CD14-positive monocyte (primary cell): ENCODE results near the gene SASH3. TPM values are rescaled to one million over a fixed set of nuclear protein-coding genes. Genes with fewer than 3 reads are reported as not detected.
A peak's percentile ranks its signal among the peaks of the same experiment; 100 is the strongest.

Experiments
- DNase-seq, 3 donors: peaks; one replicate each; pipeline ENCODE4 v3.0.0-alpha.2; 2011 to 2022
- H2AFZ ChIP-seq: 2 replicates; pipeline ENCODE4 v1.6.0; 2012; ENCODE audit warnings: mild to moderate bottlenecking, low read depth, low read length, inconsistent platforms; ENCODE audit not compliant: insufficient read depth, poor library complexity, severe bottlenecking
- H3K27ac ChIP-seq, 2 donors: 1 replicate in 1 of 2; 2 replicates in 1 of 2; pipeline ENCODE4 v1.5.1; 2012 to 2013; ENCODE audit warnings: low read length in 2 of 2, control low read depth in 1 of 2, inconsistent platforms in 1 of 2, low read depth in 1 of 2, mild to moderate bottlenecking in 1 of 2
- H3K27me3 ChIP-seq, 2 donors: one replicate each; pipeline versions ENCODE4 v1.6.0 to v1.6.1; 2011 to 2013; ENCODE audit warnings: low read length in 2 of 2; ENCODE audit not compliant: control insufficient read depth in 2 of 2, insufficient read depth in 2 of 2
- H3K36me3 ChIP-seq, 2 donors: replicated peaks in 1 of 2; 1 replicate in 1 of 2; 2 replicates in 1 of 2; pipeline versions ENCODE4 v1.5.1 to v1.6.1; 2012 to 2013; ENCODE audit warnings: low read length in 2 of 2, control low read depth in 1 of 2, inconsistent platforms in 1 of 2, mild to moderate bottlenecking in 1 of 2; ENCODE audit not compliant: insufficient read depth in 2 of 2, control insufficient read depth in 1 of 2
- H3K4me1 ChIP-seq, 2 donors: 1 replicate in 1 of 2; 2 replicates in 1 of 2; pipeline versions ENCODE4 v1.5.1 to v1.6.1; 2012 to 2013; ENCODE audit warnings: low read length in 2 of 2, control low read depth in 1 of 2, inconsistent platforms in 1 of 2, mild to moderate bottlenecking in 1 of 2, moderate library complexity in 1 of 2; ENCODE audit not compliant: insufficient read depth in 2 of 2, control insufficient read depth in 1 of 2
- H3K4me2 ChIP-seq: replicated peaks from 2 replicates; pipeline ENCODE3; 2012; ENCODE audit warnings: low read length, moderate library complexity, mild to moderate bottlenecking; ENCODE audit not compliant: poor library complexity, severe bottlenecking; ENCODE audit errors: extremely low read depth
- H3K4me3 ChIP-seq, 3 experiments: fragments of 200-600 bp in 1 of 3; sonication (generic) in 1 of 3; replicated peaks in 1 of 3; 1 replicate in 2 of 3; 2 replicates in 1 of 3; pipeline ENCODE4 v1.5.1; 2011 to 2013; ENCODE audit warnings: low read length in 3 of 3, mild to moderate bottlenecking in 3 of 3, control low read depth in 2 of 3, low read depth in 2 of 3, inconsistent platforms in 1 of 3, moderate library complexity in 1 of 3
- H3K79me2 ChIP-seq: 2 replicates; pipeline ENCODE4 v1.6.0; 2012; ENCODE audit warnings: mild to moderate bottlenecking, control low read depth, inconsistent platforms, low read length, moderate library complexity; ENCODE audit not compliant: insufficient read depth
- H3K9ac ChIP-seq: 2 replicates; pipeline ENCODE4 v1.6.0; 2017; ENCODE audit warnings: low read length, mild to moderate bottlenecking; ENCODE audit not compliant: insufficient read depth, poor library complexity, severe bottlenecking
- H3K9me3 ChIP-seq, 2 donors: replicated peaks in 1 of 2; 1 replicate in 1 of 2; 2 replicates in 1 of 2; pipeline versions ENCODE4 v1.5.1 to v1.6.1; 2012 to 2013; ENCODE audit warnings: low read length in 2 of 2, control low read depth in 1 of 2; ENCODE audit not compliant: control insufficient read depth in 1 of 2, insufficient read depth in 1 of 2
- H4K20me1 ChIP-seq: 2 replicates; pipeline ENCODE4 v1.6.0; 2012; ENCODE audit warnings: mild to moderate bottlenecking, low read length, control low read depth, moderate library complexity; ENCODE audit not compliant: insufficient read depth
- H3K27ac Mint-ChIP-seq, 7 donors: one replicate each; pipeline ENCODE4 v1.8.0; 2020; ENCODE audit warnings: mild to moderate bottlenecking in 7 of 7, mixed read lengths in 7 of 7, moderate library complexity in 6 of 7, inconsistent platforms in 2 of 7
- H3K27me3 Mint-ChIP-seq, 3 donors: one replicate each; pipeline ENCODE4 v1.8.0; 2021 to 2022; ENCODE audit warnings: low read depth in 3 of 3, mild to moderate bottlenecking in 3 of 3, mixed read lengths in 3 of 3, moderate library complexity in 3 of 3, inconsistent platforms in 1 of 3
- H3K36me3 Mint-ChIP-seq, 2 donors: one replicate each; pipeline ENCODE4 v1.8.0; 2020; ENCODE audit warnings: mixed read lengths in 2 of 2, inconsistent platforms in 1 of 2, mild to moderate bottlenecking in 1 of 2
- H3K4me1 Mint-ChIP-seq: one replicate; pipeline ENCODE4 v1.8.0; 2020; ENCODE audit warnings: mild to moderate bottlenecking, mixed read lengths
- H3K4me3 Mint-ChIP-seq, 2 donors: one replicate each; pipeline ENCODE4 v1.8.0; 2020; ENCODE audit warnings: mild to moderate bottlenecking in 2 of 2, mixed read lengths in 2 of 2, moderate library complexity in 1 of 2
- H3K9me3 Mint-ChIP-seq, 7 donors: one replicate each; pipeline ENCODE4 v1.8.0; 2020 to 2022; ENCODE audit warnings: mixed read lengths in 7 of 7, mild to moderate bottlenecking in 6 of 7, moderate library complexity in 6 of 7, inconsistent platforms in 2 of 7
- WGBS: methylation state at CpG from one replicate; pipeline ENCODE4 v1.1.5; 2013; ENCODE audit warnings: missing lambda C conversion rate; ENCODE audit not compliant: insufficient coverage; 5-methylcytosine and 5-hydroxymethylcytosine counted together
- intact Hi-C, 2 donors: fragments of 100-400 bp; cut with micrococcal nuclease; formaldehyde crosslinking; loops; one replicate each; pipeline versions ENCODE4 v1.15.0 to v1.15.1; 2023
- polyA plus RNA-seq, 3 donors: library from polyadenylated mRNA; depleted of rRNA in 1 of 3; unstranded in 2 of 3; stranded (reverse) in 1 of 3; fragments of 300-500 nt in 2 of 3; fragments of >200 nt in 1 of 3; fragmentation: Illumina TruSeq in 2 of 3; gene quantifications; 1 replicate in 2 of 3; 2 replicates in 1 of 3; pipeline ENCODE4 v1.2.3, GENCODE V29; 2012 to 2021
- TF ChIP-seq, protein P1 (sequence below): fragments of 200-600 bp; IDR thresholded peaks from one replicate; pipeline ENCODE4 v1.8.0; 2022; ENCODE audit warnings: antibody characterized with exemption, mild to moderate bottlenecking

The SASH3 gene
- polyA plus RNA-seq, 3 donors, result 127 to 272 (median 179) TPM

DNA sequence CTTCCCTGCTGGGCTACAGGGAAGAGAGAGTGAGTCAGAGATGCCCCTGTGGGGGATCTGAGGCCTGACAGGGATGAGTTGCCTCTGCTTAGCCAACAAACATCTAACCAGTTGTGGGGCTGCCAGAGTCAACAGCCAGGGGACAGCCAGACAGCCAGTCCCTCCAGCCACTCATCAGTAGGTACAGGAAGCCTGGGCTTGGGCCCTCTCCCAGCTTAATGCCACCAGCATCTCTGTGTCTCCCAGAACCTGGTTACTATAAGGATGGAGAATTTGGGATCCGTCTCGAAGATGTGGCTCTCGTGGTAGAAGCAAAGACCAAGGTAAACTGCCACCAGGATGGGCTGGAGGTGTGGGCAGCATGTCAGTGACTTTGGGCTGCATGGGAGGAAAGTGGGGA is 17.3 kb upstream of the SASH3 start:
- Histone ChIP-seq H3K36me3 (no peaks in the 10 kb centered on the region), H3K9me3 (no peaks in the 10 kb centered on the region), H3K4me1 (peaks cover 44 to 47% of the 10 kb centered on the region in 2 donors), H3K9ac (no peak overlapping the region), H3K27me3 (no peaks in the 10 kb centered on the region), H3K4me3 (no peak overlapping the region), H3K27ac (no peak overlapping the region), H4K20me1 (no peaks in the 10 kb centered on the region), H3K79me2 (no peaks in the 10 kb centered on the region), H2AFZ (no peak overlapping the region), H3K4me2 (no peak overlapping the region)
- DNase-seq, result no peak
- 100% methylated on average over 1 of the region's 3 CpGs for WGBS
- H3K36me3 Mint-ChIP-seq, result no peaks in the 10 kb centered on the region
- peak overlapping the region in 1 of 7 donors; percentile 60 for H3K27ac Mint-ChIP-seq
- intact Hi-C loops, result no loop called here
- H3K4me3 Mint-ChIP-seq, result no peak overlapping the region
- peaks cover 47% of the 10 kb centered on the region for H3K4me1 Mint-ChIP-seq
- H3K27me3 Mint-ChIP-seq, result peaks cover 0 to 12% (median 0%) of the 10 kb centered on the region in 3 donors
- H3K9me3 Mint-ChIP-seq, result peaks cover 0 to 4% (median 0%) of the 10 kb centered on the region in 7 donors
- TF ChIP-seq, protein P1, sequence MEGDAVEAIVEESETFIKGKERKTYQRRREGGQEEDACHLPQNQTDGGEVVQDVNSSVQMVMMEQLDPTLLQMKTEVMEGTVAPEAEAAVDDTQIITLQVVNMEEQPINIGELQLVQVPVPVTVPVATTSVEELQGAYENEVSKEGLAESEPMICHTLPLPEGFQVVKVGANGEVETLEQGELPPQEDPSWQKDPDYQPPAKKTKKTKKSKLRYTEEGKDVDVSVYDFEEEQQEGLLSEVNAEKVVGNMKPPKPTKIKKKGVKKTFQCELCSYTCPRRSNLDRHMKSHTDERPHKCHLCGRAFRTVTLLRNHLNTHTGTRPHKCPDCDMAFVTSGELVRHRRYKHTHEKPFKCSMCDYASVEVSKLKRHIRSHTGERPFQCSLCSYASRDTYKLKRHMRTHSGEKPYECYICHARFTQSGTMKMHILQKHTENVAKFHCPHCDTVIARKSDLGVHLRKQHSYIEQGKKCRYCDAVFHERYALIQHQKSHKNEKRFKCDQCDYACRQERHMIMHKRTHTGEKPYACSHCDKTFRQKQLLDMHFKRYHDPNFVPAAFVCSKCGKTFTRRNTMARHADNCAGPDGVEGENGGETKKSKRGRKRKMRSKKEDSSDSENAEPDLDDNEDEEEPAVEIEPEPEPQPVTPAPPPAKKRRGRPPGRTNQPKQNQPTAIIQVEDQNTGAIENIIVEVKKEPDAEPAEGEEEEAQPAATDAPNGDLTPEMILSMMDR, result no peak

DNA sequence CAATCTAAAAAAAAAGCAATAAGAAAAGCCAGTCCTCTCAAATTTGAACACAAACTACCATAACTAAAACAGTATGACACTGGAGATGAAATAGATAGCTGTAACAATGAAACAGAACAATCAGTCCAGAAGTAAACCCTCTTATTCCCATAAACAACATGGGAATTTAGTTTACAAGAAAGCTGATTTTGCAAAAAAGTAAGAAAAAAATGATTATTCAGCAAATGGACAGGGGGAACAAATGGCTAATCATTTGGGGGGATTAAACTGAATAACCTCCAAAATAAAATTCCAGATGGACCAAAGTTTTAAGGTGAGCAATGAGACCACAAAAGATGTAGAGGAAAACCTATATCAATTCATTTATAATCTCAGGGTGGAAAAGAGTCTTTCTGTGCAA is 16.1 kb upstream of the SASH3 start:
- Histone ChIP-seq H2AFZ (no peak overlapping the region), H3K27me3 (no peaks in the 10 kb centered on the region), H3K9ac (no peak overlapping the region), H3K4me1 (peaks cover 34 to 38% of the 10 kb centered on the region in 2 donors), H3K79me2 (no peaks in the 10 kb centered on the region), H3K4me2 (no peak overlapping the region), H3K9me3 (no peaks in the 10 kb centered on the region), H3K36me3 (no peaks in the 10 kb centered on the region), H4K20me1 (no peaks in the 10 kb centered on the region), H3K27ac (no peak overlapping the region), H3K4me3 (no peak overlapping the region)
- DNase-seq, result no peak
- no peaks in the 10 kb centered on the region for H3K36me3 Mint-ChIP-seq
- no peak overlapping the region for H3K4me3 Mint-ChIP-seq
- intact Hi-C loops, result no loop called here
- TF ChIP-seq, protein P1, result no peak
- H3K27ac Mint-ChIP-seq, result no peak overlapping the region
- peaks cover 0 to 4% (median 0%) of the 10 kb centered on the region in 7 donors for H3K9me3 Mint-ChIP-seq
- peaks cover 0 to 14% (median 0%) of the 10 kb centered on the region in 3 donors for H3K27me3 Mint-ChIP-seq
- peaks cover 40% of the 10 kb centered on the region for H3K4me1 Mint-ChIP-seq
